ENCODE results near the gene TMEM63A.

TMEM63A gene

GRCh38 chr1:225866981-225867380 lies 15.2 kb downstream of the TMEM63A start:
- DNase-seq (ENCODE audit: low read depth in 3 of 3) = no peak

DNA sequence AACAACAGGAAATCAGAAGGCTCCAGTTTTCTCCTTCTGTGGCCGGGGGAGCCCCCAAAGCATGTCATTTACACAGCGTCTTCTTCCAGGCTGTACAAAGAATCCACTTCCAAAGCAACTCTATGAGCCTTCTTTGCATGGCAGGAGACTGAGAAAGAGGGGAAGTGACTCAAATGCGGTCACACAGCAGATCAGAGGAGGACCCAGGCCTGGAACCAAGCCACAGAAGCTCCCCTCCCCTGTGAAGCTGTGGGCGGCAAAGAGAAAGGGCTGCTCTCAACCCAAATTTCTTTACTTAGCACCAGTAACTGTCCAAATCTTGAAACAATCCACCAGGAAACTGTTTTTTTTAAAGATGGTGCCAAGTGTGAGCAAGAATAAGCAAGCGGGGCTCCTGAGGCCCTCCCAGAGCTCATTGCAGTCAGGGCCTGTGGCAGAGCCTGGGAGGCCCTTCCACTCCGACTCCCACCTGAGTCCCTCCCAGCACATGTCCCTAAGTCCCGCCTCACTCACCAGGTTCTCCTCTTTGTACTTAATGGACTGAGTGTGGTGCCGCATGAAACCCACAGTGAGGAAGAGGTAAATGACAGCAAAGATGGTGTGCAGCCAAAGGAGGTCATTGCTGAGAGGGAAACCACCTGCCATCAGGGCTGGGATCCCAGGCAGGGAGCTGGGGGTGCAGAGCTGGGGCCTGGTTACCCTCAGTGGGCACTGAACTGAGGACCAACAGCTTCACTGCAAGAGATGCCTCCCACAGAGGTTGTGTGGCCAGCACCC lies 15.9 kb downstream of the TMEM63A start:
- DNase-seq (ENCODE audit: low read depth in 3 of 3) = peak; percentile 53 to 71 (median 65)

- no peak for DNase-seq (ENCODE audit: low read depth in 3 of 3)
Measured at GRCh38 chr1:225865514-225865913, 16.7 kb downstream of the TMEM63A start.

DNA sequence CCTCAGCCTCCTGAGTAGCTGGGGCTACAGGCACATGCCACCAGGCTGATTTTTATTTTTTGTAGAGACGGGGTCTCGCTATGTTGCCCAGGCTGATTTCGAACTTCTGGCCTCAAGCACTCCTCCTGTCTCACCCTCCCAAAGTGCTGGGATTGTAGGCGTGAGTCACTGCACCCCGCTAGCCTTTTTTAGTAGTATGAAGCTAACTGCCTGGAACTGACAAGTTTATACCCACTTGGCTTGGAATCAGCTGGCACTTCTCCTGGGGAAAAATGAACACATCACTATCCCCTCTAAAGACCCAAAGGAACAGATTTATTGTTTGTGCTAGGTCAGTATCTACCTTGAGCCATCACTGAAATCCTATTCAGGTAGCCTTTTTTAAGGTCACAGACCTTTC lies 19.0 kb downstream of the TMEM63A start:
- DNase-seq (ENCODE audit: low read depth in 3 of 3) = no peak

DNA sequence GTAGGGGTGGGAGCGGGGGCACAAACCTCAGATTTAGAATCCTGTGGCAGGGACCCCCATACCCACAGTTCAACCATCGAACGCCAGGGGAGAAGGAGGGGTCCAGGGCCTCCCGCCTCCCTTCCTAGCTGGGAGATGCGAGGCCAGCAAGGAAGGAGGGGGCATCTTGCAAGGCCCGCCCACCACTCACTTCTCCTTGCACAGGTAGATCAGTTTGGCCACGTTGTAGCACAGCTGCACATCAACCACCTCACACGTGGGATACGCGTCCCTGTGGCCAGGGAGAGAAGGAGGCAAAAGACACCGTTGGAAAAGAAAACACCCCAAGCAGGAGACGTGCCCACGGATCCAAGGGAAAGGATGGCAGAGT lies 19.6 kb downstream of the TMEM63A start:
- DNase-seq (ENCODE audit: low read depth in 3 of 3) = no peak

DNA sequence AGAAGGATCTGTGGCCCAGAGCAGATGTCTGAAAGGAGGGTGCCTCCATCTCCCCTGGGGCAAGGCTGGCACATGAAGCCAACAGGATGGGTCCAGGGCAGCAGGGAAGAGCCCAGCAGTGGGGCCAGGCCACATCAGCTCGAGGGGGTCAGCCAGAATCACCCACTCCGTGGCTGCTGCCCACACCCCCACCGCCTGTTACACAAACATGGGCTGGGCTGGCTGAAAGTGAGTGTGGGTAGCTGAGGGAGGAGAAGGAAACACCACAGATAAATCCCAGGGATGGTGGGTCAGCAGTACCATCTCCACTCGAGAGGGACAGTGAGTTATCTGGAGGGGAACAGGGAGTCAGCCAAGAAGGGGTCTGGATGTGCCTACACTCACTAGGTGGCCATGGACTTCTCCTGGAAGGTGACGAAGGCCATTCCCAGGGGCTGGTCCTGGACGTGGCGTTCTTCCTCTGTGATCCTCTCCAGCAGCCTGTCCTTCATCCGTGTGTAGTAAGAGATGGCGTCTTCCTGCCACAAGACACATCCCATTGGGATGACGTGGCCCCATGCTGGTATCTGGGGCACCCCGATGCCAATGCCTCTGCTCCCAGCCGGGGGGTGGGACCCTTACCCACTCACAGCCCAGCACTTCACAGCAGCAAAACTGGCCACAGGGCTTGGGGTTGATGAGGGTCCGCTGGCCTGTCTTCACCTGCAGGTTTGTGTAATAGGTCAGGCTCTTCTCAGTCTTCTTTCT lies 20.2 kb downstream of the TMEM63A start:
- no peak for DNase-seq (ENCODE audit: low read depth in 3 of 3)

DNA sequence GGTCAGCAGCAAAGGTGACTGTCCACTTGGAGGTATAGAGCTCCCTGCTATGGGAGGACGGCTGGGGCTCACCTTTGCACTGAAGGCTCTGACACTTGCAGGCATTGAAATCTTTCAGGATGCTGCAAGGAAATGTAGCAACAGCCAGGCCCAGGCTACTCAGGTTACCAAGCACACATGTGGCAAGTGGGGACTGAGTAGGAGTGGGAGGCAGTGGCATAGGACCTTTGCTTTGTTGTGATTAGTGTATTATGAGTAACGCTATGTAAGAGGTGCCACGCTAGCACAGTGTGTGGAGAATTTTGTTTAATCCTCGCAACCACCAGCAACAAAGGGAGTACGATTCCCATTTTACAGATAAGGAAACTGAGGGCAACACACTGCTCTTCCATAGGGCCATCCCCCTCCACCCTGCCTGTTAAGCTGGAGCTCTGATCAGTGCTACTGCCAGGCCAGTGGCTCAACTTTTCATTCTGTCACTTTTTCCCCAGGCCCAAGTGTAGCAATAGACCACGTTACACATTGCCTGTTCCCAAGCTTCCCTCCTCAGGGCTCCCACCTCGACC lies 21.2 kb downstream of the TMEM63A start:
- no peak for DNase-seq (ENCODE audit: low read depth in 3 of 3)

- DNase-seq (ENCODE audit: low read depth in 3 of 3) = no peak
Measured at GRCh38 chr1:225860107-225860506, 22.1 kb downstream of the TMEM63A start.

DNA sequence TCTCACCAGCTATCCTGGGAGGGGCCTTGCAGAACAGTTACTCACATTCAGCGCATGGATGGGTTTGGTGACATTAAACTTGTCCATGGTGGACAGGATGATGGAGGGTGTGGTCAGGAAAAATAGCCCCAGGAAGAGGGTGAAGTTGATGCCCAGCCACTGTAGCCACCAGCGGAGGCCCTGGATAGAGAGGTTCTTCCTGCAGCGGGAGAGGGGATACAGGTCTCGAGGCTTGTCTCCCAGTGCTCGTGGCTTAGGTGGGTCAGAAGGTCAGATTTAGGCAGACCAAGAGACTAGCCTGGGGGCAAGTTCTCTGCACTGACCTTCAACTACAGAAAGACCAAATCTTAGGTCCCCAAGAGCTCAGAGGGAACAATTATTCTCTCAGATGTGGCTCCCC lies 23.0 kb downstream of the TMEM63A start:
- DNase-seq (ENCODE audit: low read depth in 3 of 3) = no peak

DNA sequence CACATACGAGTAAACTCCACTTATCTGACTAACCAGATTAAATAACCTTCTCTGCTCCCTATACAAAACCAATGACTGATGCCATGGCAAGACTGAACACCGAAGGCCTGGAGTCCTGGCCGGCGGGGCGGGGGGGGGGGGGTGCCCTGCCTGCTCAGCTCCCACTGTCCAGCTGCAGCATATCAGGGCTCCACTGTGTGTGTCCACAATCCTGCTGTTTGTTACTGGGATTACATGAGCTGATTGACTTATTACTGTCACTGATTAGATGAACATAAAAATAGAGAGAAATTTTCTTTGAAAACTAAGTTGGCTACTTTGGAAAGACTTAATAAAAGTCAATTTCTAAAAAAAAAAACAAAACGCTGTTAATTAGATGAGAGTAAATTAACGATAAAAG lies 24.9 kb downstream of the TMEM63A start:
- DNase-seq (ENCODE audit: low read depth in 3 of 3) = no peak

DNA sequence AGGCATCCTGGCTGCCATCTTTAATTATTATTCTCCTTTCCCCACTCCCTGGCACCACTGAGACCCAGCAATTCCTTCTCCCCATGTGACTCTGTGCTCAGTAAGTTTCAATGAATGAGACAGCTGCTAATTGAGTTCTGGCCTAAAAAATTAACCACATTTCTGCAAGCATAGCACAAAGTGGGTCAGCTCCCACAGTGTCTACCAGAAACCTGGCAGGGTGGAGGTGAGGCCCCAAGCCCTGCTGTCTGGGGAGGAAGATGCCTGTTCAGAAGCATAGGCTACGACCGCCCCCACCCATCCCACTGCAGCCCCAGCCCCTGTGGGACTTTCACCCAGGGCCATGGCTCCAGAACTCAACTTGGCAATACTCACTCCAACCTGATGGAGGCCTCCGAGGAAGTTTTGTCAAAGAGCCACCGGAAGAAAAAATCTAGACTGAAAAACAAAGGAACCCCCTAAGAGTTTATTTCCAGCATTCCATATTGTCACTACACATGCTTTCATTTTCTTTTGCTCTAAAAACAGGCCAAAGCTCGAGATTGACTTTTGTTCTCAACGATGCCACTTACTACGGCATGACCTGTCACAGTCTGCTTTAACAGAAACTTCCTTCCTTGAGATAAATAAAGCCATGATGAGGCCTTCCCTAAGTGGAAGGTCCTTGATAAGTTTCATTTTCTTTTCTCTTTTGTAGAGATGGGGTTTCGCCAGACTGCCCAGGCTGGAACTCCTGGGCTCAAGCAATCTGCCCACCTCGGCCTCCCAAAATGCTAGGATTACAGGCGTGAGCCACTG lies 26.5 kb downstream of the TMEM63A start:
- DNase-seq (ENCODE audit: low read depth in 3 of 3) = no peak

DNA sequence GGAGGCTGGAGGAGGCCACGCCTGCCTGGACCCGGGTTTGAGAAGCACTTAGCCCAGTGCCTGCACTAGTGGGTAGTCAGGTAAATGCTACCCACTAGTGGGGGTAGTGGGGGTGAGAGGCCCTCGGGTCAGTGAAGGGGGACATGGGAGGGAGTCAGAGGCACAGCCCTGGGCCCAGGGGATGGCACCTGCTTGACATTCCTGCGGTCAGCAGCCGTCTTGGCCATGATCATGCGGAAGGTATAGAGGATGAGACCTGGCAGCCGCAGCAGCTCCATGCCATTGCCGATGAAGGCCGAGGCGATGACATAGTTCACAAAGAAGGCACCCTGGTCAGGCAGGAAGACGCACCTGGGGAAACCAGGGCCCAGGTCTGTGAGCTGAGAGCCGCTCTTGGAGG lies 28.7 kb downstream of the TMEM63A start:
- no peak for DNase-seq (ENCODE audit: low read depth in 3 of 3)

- no peak for DNase-seq (ENCODE audit: low read depth in 3 of 3)
Measured at GRCh38 chr1:225852413-225853124, 29.6 kb downstream of the TMEM63A start.

- no peak for DNase-seq (ENCODE audit: low read depth in 3 of 3)
Measured at GRCh38 chr1:225851805-225852204, 30.4 kb downstream of the TMEM63A start.

GRCh38 chr1:225850370-225850769 lies 31.8 kb downstream of the TMEM63A start:
- no peak for DNase-seq (ENCODE audit: low read depth in 3 of 3)

- DNase-seq (ENCODE audit: low read depth in 3 of 3) = no peak
Measured at GRCh38 chr1:225849925-225850324, 32.3 kb downstream of the TMEM63A start.

DNA sequence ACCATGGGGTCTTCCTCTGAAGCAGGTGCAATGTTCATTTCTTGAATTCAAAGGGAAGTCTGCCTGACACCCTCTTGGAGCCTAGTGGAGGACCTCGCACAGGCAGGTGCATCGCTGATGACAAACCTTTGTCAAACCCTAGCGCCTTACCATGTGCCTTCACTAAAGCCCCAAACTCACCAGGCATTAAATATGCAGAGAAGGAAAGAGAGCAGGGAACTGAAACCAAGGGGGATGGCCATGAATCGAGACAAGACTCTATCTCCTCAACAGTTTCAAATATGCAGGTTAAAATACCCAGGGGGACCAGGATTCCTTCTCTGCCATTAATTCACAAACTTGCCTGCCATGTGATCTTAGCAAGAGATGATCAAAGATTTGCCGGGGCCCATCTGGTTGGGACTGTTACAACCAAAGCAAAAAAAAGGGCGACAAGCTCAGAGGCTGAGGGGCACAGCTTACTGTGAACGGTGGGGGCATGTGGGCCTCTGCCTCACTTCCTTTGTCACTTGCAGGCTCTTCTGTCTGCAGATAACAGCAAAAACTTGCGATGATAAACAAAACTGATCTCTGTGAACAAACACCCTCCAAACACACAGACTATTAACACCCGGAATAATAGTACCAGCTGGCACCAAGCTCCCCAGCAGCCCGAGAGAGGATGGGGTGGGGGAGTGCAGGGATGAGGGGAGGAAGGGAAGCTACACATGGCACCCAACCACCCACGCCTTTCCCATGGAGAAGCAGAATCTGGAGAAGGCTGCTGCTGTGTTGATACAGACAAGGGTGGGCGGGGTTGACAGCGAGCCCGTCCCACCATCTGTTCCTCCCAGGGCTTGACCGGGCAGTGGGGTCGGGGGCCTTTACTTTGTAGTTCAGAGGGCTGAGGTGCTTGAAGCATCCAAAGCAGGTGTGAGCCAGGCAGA lies 33.9 kb downstream of the TMEM63A start:
- no peak for DNase-seq (ENCODE audit: low read depth in 3 of 3)

DNA sequence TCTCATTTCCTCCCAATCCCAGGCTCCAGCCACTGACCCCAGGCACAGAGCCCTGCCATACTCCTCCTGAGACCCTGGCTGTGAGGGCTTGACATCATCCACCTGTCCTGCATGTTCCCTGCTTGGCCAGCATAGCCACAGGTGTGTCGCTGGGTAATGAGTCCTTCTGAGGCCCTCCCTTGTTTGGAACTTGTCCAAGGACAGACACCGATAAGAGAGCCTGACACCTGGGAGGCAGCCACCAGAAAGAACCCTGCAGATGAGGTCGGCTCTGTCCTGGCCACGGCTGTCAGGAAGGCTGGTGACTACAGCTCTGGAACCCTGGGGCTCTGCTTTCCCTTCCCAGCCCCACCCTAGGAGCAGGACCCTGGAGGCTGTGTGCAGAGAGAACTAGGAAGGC lies 34.6 kb downstream of the TMEM63A start:
- DNase-seq (ENCODE audit: low read depth in 3 of 3) = no peak

DNA sequence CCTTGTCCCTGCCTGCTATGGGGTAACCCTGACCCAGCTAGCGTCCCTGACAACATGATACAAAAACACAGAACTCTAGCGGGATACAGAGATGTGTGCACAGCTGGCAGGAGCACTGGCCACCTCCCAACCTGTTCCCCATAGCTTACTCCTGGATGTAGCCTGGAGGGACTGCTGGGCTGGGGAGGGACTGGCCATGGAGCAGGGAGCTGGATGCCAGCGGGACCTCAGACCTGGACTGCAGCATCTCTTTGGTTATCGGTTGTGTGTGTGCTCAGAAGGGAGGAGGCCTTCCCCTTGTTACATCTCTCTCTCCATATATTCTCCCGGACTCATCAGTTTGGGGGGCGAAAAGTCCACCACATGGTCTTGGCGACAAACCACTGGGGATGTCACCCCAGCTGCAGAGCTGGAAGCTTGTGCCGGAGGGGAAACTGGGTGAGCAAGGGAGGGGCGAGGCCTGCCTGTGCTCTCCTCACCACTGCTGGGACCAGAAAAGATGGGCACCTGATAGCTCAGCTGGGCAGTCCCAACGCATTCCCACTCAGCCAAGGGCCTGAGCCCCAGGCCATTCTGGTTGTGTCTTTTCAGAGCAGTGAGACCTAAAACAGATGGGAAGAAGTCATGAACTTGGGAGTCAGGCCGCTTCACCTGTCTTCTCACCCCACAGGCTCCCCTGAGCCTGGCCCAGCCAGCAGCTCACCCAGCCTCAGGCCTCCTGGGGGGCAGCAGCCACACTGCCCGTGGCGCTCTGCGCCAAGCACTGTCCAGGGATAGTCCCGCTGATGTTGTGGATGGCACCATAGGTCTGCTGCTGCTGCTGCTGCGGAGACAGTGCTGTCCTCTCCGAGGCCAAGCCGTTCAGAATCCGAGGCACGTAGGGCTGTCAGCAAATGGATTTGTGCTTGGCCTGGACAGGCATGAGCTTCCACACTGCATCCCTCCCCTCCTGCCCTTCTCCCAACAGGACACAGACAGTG lies 35.6 kb downstream of the TMEM63A start:
- no peak for DNase-seq (ENCODE audit: low read depth in 3 of 3)

All from stimulated activated CD4-positive, alpha-beta T cell treated with anti-CD3 and anti-CD28 coated beads, TNF-alpha, amount 100 ng/mL, for 24 hours (primary cell).